Measurements from ENCODE around the gene CTNNBL1.

Gene CTNNBL1

GRCh38 chr20:37650661-37651060 lies 43.2 kb upstream of the CTNNBL1 start:
- no peak overlapping the region for H3K4me3 ChIP-seq (ENCODE audit: low read depth, low read length)

GRCh38 chr20:37651932-37652331 lies 41.9 kb upstream of the CTNNBL1 start:
- peak; percentile 48 for TF ChIP-seq CTCF (IDR thresholded peaks at IDR 0.05; ENCODE audit: low read depth, low read length)
- H3K36me3 ChIP-seq, result no peaks in the 10 kb centered on the region
- H3K4me3 ChIP-seq (ENCODE audit: low read depth, low read length), result no peak overlapping the region
- H3K27me3 ChIP-seq (ENCODE audit: insufficient read depth, low read depth, severe bottlenecking), result no peaks in the 10 kb centered on the region
- no peak overlapping the region for H3K27ac ChIP-seq
- no peaks in the 10 kb centered on the region for H3K9me3 ChIP-seq (ENCODE audit: severe bottlenecking)
- DNase-seq, result peak; percentile 33

More at GRCh38 chr20:37650661-37651060, 43.2 kb upstream of the CTNNBL1 start:
- Histone ChIP-seq H3K27ac (no peak overlapping the region), H3K27me3 (ENCODE audit: insufficient read depth, low read depth, severe bottlenecking) (no peaks in the 10 kb centered on the region), H3K9me3 (ENCODE audit: severe bottlenecking) (no peaks in the 10 kb centered on the region), H3K36me3 (no peaks in the 10 kb centered on the region)
- DNase-seq, result no peak
- no peak for TF ChIP-seq CTCF (IDR thresholded peaks at IDR 0.05; ENCODE audit: low read depth, low read length)

GRCh38 chr20:37656945-37657344 lies 36.9 kb upstream of the CTNNBL1 start:
- H3K27ac ChIP-seq, result no peak overlapping the region
- no peak overlapping the region for H3K4me3 ChIP-seq (ENCODE audit: low read depth, low read length)
- TF ChIP-seq CTCF (IDR thresholded peaks at IDR 0.05; ENCODE audit: low read depth, low read length), result no peak
- H3K27me3 ChIP-seq (ENCODE audit: insufficient read depth, low read depth, severe bottlenecking), result no peaks in the 10 kb centered on the region
- H3K36me3 ChIP-seq, result no peaks in the 10 kb centered on the region
- no peak for DNase-seq
- no peaks in the 10 kb centered on the region for H3K9me3 ChIP-seq (ENCODE audit: severe bottlenecking)

- DNase-seq, result no peak
- no peaks in the 10 kb centered on the region for H3K27me3 ChIP-seq (ENCODE audit: insufficient read depth, low read depth, severe bottlenecking)
- H3K36me3 ChIP-seq, result no peaks in the 10 kb centered on the region
These were observed 35.7 kb upstream of the CTNNBL1 start for GRCh38 chr20:37657924-37658804.

GRCh38 chr20:37661519-37661918 lies 32.3 kb upstream of the CTNNBL1 start:
- H3K36me3 ChIP-seq, result no peaks in the 10 kb centered on the region
- TF ChIP-seq CTCF (IDR thresholded peaks at IDR 0.05; ENCODE audit: low read depth, low read length), result no peak
- H3K9me3 ChIP-seq (ENCODE audit: severe bottlenecking), result peaks cover 5% of the 10 kb centered on the region
- H3K4me3 ChIP-seq (ENCODE audit: low read depth, low read length), result no peak overlapping the region
- H3K27me3 ChIP-seq (ENCODE audit: insufficient read depth, low read depth, severe bottlenecking), result no peaks in the 10 kb centered on the region
- no peak overlapping the region for H3K27ac ChIP-seq
- no peak for DNase-seq

More at GRCh38 chr20:37657924-37658804, 35.7 kb upstream of the CTNNBL1 start:
- H3K9me3 ChIP-seq (ENCODE audit: severe bottlenecking), result no peaks in the 10 kb centered on the region
- H3K4me3 ChIP-seq (ENCODE audit: low read depth, low read length), result no peak overlapping the region
- H3K27ac ChIP-seq, result no peak overlapping the region
- TF ChIP-seq CTCF (IDR thresholded peaks at IDR 0.05; ENCODE audit: low read depth, low read length), result no peak

Measured in WERI-Rb-1 (cell line).